Cerebellar cortex (tissue), 1 donor: Measurements from ENCODE around the gene NUP98.
A peak's percentile ranks its signal among the peaks of the same experiment; 100 is the strongest.

ENCODE experiments used
- DNase-seq: peaks from one replicate; pipeline ENCODE4 v3.0.0-alpha.2; 2015; ENCODE audit warnings: low spot score

Gene NUP98

DNA sequence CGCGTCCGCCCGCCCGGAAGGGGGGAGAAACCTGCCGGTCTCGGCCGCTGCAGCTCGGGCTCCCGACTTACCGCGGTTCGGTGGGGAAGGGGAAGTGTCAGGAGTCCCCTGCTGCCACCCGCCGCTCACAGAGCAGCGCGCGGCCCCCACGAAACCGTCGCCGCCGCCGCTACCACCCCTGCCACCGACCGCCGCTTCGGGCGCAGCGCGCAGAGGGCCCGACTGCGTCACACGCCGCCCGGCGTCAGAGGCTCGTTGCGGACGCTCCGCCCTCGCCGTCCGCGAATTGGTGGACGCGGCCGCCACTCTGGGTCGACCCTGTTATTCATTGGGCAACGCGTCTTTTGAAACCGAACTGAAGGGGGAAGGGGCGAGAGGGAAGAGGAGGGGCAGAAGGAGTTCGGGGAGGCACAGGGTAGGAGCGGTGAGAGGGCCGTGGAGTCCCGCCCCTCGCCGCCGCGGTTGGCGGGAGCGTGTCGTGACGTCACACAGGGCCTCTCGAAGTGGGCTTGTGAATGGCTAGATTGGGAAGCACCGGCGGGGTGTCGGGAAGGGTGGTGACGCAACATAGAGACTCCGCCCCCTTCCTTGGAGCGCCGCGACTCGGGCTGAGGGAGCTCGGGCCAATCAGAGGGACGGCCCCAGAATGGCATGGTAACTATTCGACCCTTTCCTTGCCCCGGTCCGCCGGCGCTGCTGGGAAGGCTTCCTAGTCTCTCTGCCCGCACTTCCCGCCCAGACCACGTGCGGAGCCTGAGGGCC lies at the start of gene NUP98:
Gene NUP98, minus strand, starts transcription at position 226 of the 762 bp plus-strand sequence. CDS start 15,437 bp downstream, outside the sequence.
- peak; percentile 100 for DNase-seq

DNA sequence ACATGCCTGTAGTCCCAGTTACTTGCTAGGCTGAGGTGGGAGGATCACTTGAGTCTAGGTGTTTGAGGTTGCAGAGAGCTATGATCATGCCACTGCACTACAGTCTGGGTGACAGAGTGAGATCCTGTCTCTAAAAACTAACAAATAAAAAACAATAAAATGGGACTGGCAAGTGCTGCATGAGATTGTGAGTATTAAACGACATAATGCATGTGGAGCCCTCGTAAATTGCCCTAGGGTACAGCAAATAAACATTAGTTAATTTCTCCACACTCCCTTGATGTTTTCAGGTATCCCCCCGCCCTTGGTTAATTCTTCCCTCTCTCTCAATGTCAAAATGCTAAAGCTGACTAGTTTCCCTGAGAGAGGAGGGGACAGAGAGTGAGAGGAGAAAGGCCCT lies 48.3 kb upstream of the NUP98 start:
- DNase-seq, result no peak

DNA sequence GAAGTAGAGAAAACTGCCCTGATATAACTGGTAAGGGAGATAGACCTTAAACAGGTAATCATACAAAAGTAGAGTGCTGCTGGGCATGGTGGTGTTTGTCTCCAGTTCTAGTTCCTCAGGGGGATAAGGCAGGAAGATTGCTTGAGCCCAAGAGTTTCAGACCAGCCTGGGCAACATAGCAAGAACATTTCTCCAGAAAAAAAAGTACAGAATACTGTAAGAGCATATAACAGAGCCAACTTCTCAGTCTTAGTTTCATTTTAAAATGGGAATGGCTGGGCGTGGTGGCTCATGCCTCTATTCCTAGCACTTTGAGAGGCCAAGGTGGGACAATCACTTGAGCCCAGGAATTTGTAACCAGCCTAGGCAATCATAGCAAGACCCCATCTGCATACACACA lies 47.9 kb upstream of the NUP98 start:
- DNase-seq, result no peak

DNA sequence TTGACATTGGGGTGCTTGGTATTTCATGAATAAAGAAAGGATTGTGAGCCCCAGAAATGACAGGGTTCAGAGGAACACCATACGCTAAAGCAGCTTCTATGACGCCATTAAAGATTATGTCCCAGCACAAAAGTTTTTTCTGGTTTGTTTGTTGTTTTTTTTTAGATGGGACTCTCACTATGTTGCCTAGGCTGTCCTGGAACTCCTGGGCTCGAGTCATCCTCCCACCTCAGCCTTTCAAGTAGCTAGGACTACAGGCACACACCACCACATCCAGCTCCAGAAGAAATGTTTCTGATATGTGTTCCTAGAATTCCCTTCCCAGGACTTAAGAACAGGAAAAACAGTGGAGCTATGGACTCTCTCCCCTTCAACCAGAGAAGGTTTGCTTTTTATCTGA lies 46.0 kb upstream of the NUP98 start:
- no peak for DNase-seq

DNA sequence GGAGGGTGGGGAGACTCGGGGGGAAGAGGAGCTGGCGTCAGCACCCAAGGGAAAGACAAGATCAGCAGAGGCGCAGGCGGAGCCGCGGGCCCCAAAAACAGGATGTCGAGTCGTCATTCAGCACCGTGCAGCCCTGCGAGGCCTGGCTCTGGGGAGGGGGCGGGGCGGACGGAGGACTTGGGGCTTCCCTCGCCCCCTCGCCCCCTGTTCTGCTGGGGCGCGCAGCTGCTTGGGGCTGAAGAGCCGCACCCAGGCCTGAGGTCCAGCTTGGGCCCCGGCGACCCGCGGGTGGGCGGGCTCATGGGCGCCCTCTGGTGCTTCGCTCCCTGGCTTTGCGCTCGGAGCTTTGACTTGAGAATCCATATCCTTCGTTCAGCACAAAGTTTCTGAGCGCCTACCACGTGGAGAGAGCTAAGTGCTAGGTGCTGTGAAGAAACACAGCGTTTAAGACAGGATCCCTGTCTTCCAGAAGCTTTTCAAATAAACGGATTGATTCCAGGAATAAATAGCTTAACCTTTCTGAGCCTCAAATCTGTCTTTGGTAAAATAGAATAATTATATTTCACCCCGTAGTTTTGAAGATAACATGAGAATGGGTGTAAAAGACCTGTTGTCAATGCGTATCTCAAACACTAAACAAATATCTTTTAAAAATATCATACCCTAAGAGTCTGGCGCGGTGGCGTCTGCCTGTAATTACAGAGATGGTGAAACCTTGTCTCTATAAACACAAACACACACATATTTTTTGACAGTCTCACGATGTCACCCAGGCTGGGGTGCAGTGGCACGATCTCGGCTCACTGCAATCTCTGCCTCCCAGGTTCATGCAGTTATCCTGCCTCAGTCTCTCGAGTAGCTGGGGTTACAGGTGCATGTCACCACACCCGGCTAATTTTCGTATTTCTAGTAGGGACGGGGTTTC lies 44.3 kb upstream of the NUP98 start:
- peak; percentile 81 for DNase-seq

DNA sequence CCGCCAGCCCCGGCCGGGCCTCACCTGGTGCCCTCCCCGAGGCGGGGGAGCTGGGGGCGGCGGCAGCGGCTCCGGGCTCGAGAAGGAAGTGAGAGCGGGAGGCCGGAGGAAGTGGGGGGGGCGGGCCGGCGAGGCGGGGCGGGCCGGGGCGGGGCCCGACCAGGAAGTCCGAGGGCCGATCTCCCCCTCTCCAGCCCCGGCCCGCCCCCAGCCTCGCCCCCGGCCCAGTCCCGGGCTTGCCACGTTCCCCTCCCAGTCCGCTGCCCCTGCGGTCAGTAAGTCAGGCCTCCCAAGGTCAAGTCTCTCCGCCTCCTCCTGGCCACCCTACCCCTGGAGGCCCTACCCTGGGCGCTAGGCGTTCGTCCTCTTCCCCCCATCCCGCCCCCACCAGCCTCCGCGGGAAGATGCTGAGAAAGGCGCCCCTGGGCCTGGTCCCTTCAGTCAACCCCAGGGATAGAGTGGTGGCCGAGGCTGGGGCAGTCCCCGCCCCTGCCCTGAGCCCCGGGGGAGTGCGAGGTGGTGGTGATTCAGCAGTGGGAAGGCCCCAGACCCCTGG lies 43.6 kb upstream of the NUP98 start, which contains the start of gene RHOG:
Gene RHOG, minus strand, starts transcription at position 90 of the 556 bp plus-strand sequence. CDS start 12,821 bp downstream, outside the sequence.
- DNase-seq, result peak; percentile 52

DNA sequence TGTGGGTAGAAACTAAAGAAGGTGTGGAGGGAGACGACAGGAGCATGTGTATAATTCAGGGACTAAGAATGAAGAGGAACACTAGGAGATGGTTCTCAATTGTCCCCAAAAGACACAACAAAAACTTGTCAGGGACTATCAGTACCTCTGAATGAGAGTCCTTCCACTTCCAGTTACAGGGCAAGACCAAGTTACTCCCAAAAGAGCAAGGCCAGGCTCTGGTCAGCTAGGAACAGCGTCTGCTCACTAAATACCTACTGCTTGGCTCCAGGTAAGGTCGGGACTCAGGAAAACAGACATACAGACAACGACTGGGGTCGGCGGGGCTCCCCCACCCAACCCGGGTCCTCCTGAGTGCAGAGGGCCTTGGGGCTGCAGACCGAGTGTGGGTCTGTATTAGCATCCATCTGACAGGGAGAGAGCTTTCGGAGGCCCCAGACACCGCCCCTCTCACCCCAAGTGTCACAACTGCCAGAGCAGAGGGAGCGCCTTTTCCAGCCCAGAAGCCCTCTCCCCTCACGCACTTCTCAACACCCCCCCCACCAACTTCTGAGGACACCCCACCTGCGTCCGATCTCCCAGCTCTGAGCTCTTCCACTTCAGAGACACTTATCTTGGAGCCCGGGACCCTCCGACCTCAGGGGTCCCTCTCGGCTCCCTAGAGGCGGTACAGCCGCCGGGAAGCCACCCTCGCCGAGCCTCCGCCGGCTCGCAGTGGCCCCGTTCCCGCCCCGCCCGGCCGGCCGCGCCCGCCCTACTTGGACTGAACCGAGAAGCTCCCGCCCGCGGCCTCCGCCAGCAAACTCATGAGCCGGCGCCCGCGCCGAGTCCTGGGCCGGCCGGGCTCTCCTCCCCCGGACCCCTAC lies 42.9 kb upstream of the NUP98 start:
- peak; percentile 17 for DNase-seq

DNA sequence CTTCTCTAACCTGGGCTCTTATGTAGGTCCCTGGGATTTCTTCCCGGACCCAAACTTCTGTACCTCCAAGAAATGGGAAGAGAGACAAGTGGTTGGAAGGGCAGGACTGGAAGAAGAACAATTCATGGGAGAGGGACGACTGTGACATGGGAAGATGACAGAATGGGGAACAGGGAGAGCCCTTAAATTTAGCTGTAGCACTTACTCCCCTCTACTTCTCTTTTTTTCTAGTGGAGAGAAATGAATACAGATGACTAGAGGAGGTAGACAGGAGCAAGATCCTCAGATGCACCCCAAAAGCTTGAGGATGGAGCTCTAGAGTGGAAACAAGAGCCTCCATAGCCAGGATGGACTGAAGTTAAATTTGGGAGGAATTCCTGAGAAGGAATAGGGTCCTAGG lies 41.1 kb upstream of the NUP98 start:
- no peak for DNase-seq

DNA sequence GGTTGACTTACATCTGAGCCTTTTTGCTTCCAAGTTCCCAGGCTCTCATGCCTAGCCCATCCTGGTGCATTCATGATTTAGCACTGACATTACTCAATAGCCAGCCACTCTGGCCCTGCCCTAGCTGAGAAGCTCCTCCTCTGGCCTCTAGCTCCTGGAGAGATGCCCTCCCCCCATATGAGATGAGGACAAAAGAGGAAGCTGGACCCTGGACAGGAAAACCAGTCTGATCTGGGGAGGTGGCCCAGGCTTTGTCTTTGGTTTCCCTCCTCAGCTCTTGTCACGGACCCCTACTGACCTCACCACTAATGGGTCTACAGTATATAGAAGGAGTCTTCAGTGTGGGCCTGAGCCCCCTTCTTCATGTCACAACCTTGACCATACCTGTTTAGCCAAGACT lies 40.4 kb upstream of the NUP98 start:
- no peak for DNase-seq

DNA sequence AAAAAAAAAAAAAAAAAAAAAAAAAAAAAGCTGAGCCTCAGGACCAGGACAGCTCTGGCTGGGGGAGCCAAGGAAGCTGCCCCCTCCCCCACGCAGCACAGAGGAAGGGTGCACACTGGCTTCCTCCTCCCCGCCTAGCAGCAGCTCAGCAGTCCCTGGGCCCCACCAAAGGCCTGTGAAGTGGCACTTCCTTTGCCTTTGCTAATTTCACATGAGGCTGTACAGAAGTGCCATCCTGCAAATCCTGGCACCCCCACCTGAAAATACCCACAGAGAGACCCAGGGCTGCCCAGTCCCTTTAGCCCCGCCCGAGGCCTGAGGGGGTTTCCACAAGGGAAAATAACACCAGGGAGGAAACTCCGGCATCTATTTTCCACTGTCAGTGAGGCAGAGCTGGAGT lies 39.5 kb upstream of the NUP98 start:
- no peak for DNase-seq

DNA sequence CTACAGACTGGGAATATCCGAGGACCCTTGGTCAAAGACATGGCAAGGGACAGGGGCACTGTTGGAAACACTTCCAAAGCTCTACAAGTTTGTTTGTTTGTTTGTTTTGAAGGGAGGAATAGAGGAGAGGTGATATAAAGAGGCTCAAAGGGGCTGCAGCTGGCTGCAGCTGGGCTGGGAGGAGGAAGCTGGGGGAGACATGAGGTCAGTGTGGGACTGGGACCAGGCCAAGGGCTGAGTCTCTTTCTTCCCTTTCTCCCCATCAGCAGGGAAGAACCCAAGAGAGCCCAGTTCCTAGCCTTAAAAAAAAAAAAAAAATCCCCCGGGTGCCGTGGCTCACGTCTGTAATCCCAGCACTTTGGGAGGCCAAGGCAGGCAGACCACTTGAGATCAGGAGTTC lies 38.4 kb upstream of the NUP98 start:
- DNase-seq, result no peak

DNA sequence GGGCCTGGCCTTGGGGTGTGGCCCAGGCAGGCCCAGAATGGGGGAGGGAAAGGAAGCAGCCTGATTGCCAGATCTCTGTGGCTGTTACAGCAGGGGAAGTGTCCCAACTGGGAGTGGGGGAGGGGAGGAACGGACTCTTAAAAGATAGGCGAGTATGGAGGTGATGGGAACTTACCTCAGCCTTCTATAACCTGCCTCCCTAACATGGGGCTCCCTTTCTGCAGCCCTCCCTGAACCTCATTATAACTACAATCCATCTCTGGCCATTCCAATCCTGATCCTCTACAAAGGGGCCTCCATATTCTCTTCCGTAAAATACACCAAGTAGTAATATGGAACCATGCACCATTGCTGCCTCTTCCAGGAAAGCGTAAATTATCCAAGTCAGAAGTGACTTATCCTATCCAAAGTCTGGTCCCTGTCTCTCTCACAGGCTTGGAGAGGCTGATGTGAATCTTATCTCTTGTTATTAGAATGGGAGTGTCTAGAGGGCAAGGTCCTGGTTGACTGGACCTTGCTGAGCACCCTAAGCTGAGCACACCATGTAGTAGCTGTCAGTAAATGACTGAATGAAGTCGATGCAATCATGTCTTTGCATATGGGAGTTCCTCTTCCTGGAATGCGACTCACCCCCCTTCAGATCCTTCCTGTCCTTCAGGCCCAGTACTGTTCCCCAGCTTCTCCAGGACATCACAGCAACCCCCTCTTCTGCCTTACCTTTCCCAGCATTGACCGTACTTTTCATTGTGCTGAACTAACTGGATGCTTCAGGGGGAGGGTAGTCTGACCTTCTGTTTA lies 37.5 kb upstream of the NUP98 start:
- no peak for DNase-seq

DNA sequence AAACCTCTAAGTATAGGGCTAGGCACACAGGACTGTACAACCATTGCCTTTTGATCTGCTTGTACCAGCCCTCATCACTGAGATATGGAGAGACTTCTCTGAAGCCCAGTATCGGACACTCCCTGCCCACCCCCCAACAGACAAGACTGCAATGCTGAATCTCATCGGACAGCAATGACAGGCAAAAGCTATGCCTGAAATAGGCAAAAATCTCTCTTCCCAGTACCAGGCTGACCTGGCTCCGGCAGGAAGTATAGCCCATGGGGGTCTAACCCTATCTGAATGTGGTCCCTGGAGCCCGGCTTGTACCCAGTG lies 37.0 kb upstream of the NUP98 start:
- DNase-seq, result no peak

DNA sequence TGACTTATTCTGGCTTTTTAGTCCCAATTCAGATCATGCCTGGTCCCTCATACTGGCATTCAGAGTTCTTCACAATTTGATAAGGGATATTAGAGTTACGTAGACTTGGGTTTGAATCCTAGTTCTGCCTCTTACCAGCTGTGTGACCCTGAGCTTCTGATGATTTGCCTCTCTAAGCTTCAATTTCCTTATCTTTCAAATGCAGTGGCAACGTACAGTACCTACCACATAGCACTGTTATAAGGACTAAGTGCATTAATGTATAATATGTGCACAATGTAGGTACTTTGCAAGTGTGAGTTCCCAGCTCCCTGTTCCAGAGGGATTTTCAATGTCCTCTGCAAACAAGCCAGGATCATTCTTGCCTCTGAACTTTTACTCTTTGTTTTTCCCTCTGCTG lies 36.1 kb upstream of the NUP98 start:
- no peak for DNase-seq

DNA sequence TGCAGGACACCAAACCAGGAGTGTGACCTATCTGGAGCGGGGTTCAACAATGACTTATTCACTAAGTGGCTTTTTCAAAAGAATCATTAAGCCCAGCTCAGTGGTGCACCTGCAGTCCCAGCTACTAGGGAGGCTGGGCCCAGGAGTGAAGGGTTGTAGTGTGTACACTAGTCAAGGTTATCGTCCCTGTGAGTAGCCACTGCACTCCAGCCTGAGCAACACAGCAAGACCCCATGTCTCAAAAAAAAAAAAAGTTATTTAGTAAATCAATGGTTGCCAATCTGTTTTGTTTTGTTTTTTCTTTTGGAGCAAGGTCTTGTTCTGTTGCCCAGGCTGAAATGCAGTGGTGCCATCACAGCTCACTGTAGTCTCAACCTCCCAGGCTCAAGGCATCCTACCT lies 35.5 kb upstream of the NUP98 start:
- DNase-seq, result no peak

DNA sequence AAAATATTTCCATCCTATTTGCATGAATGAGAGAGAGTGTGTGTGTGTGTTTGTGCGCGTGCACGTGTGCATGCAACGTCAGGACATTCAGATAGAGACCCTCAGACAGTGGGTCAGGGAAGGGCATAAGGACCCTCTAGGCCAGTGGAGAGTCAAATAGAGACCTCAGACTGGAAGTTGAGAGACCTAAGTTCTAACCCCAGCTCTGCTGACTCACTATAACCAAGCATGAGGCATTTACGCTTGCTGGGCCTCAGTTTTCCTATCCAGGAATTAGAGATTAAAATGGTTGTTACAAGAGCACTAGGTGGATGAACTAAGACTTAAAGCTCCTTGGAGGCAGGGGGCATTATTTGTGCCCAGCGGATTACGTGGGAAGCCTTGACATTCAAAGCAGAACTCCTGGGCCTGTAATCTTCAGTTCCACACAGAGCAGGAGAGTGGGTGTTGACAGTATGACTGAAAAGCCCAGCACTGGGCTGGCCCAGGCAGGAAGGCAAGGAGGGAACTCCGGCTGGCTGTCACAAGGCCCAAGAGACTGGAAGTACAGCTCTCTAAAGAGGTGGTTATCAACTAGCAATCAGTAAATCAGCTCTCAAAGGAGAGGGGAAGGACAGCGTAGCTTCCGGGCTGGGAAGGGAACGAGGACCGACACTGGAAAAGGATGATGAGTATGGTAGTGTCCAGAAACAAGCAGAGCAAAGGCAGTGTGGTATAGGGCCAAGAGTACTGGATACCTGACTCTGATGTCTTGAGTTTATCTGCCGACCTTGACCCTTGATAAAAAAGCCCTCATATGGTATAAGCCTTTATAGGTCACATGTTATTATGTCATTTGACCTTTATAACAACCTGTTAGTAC lies 34.3 kb upstream of the NUP98 start:
- DNase-seq, result no peak

DNA sequence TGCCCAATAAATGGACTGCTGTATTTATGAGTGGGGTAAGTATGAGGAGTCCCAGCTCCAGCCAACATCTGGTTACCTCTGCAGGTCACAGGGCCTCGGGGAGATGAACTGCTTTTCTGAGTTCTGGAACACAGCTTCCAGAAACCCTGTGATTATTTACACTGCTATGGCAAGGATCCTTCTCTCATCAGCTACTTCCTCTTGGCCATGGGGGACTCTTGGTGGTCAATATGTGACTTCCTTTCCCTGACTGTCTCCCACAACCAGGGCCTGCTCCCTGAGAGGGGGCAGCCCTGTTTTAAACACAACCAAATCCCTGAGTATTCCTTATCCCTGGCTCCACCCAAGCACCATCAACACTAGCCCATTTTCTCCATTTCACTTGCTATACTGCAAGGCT lies 33.4 kb upstream of the NUP98 start:
- no peak for DNase-seq

DNA sequence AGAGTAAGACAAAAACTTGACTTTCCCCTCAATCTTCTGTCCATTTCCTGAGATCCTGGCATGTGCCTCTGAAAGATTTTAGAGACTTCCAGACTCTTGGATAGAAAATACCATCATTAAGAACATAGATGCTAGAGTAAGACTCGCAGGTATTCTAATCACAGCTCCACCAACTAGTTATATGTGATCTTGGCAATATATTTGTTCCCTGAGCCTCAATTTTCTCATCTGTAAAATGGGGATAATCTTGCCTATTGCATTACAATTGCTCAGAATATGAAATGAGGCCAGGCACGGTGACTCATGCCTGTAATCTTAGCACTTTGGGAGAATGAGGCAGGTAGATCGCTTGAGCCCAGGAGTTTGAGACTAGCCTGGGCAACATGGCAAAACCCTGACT lies 32.7 kb upstream of the NUP98 start:
- no peak for DNase-seq

DNA sequence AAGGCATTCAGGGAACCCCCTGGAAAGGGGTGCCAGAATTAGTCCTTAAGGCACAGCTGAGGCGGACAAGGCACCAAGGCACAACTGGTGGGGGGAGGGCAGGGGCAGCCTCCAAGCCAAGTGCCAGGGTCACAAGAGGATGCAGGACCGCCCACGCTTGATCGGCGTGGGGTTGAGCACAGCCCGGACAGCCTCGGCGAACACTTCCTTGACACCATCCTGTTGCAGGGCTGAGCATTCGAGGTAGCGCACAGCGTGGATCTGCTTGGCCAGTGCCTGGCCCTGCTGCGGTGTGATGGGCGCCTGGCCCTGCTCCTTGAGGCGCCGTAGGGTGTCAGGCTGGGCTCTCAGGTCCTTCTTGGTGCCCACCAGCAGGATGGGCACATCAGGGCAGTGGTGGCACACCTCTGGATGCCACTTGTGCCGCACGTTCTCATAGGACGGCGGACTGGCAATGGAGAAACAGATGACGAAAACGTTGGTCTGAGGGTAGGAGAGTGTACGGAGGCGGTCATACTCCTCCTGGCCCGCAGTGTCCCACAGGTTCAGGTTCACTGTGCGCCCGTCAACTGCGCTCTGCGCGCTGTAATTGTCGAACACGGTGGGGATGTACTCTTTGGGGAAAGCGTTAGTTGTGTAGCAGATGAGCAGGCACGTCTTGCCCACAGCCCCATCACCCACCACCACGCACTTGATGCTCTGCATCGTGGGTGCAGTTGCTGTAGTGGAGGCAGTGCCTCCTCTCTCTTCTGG lies 30.3 kb upstream of the NUP98 start:
- no peak for DNase-seq
